Measurements from ENCODE around the gene PCSK4. TPM values are rescaled to one million over a fixed set of nuclear protein-coding genes. Genes with fewer than 3 reads are reported as not detected.

The PCSK4 gene
- total and polyA plus RNA-seq, 9 of the 15 experiments (the other 6 are each of a cell fraction or from before 2014, with no cell fraction given), result 0.01 to 9.1 (median 2.1) TPM; not detected in 1

DNA sequence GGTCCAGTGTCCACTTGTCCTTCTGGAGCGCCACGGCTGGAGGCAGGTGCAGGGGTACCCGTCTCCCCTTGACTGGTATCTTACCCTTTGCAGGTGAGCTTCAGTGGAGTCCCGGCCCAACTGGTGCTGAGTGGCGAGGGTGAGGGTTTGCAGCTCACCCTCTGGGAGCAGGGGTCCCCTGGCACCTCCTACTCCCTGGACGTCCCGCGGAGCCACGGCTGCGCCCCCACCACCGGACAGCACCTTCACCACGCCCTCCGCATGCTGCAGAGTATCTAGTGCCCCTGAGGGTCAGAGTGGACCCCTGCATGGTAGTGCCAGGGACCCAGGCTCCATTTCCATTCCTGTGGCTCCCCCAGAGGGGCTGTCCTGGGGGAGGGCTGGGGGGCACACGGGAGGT lies 44.8 kb upstream of the PCSK4 start (continued):
- TF ChIP-seq CHD7 (IDR thresholded peaks at IDR 0.05; ENCODE audit: low read depth, low read length) (no peak), MCM5 (IDR thresholded peaks at IDR 0.05; ENCODE audit: low read depth) (no peak), SMC3 (conservative IDR thresholded peaks at IDR 0.05; ENCODE audit: insufficient read depth, low read depth, low read length) (no peak), SRSF7 (optimal IDR thresholded peaks at IDR 0.05; ENCODE audit: low read depth, low read length) (no peak), ZFP36 (IDR thresholded peaks at IDR 0.05; ENCODE audit: low read depth, low read length, partially characterized antibody) (no peak), POLR2A (conservative IDR thresholded peaks at IDR 0.05) (no peak), ETV1 (tag; conservative IDR thresholded peaks at IDR 0.05; ENCODE audit: low read depth) (no peak), BRF1 (IDR thresholded peaks at IDR 0.05; ENCODE audit: borderline replicate concordance, extremely low read depth, insufficient read length) (no peak), HEY1 (CRISPR knock-in tag; IDR thresholded peaks at IDR 0.05; ENCODE audit: borderline replicate concordance) (no peak), MAFK (IDR thresholded peaks at IDR 0.05; ENCODE audit: low read length) (no peak), BACH1 (tag; IDR thresholded peaks at IDR 0.05) (no peak), ARID1B (IDR thresholded peaks at IDR 0.05) (no peak), RAD21 (CRISPR knock-in tag; conservative IDR thresholded peaks at IDR 0.05 in 1 of 2, IDR thresholded peaks at IDR 0.05 in 1 of 2) (no peak)
